ENCODE data around the gene ARRDC1. TPM values are rescaled to one million over a fixed set of nuclear protein-coding genes. Genes with fewer than 3 reads are reported as not detected.

ARRDC1 gene
- total RNA-seq, 6 experiments from 2014 or later: 15.9 to 18.2 (median 17.1) TPM

DNA sequence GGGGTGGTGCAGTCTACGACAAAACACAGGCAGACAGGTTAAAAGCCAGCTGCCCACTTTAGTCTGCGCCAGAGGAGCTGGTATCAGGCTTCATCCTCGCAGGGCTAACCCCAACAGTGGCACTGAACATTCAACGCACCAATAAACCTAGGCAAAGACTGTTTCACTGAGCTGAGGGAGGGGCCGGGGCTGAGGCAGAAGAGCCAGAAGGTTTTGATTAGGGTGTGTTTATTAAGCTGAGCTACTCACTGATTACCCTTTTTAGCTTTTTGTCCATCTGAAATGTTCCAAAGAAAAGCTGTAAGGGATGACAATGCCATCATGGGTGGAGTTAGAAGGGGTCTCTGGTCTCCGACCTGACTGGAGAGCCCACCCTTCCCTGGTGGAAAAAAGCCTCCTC, 16.6 kb upstream of the ARRDC1 start:
- Mint-ChIP-seq H3K4me1 (ENCODE audit: low read depth) (peaks cover 19% of the 10 kb centered on the region), H3K36me3 (ENCODE audit: low read depth) (peaks cover 9% of the 10 kb centered on the region), H3K4me3 (peak overlapping the region; percentile 90), H3K27ac (no peak overlapping the region; the same call in none of the 2 replicates), H3K27me3 (ENCODE audit: insufficient read depth) (no peaks in the 10 kb centered on the region; the same call in 1 of the 2 replicates), H3K9me3 (no peaks in the 10 kb centered on the region)
- TF ChIP-seq, protein P1, sequence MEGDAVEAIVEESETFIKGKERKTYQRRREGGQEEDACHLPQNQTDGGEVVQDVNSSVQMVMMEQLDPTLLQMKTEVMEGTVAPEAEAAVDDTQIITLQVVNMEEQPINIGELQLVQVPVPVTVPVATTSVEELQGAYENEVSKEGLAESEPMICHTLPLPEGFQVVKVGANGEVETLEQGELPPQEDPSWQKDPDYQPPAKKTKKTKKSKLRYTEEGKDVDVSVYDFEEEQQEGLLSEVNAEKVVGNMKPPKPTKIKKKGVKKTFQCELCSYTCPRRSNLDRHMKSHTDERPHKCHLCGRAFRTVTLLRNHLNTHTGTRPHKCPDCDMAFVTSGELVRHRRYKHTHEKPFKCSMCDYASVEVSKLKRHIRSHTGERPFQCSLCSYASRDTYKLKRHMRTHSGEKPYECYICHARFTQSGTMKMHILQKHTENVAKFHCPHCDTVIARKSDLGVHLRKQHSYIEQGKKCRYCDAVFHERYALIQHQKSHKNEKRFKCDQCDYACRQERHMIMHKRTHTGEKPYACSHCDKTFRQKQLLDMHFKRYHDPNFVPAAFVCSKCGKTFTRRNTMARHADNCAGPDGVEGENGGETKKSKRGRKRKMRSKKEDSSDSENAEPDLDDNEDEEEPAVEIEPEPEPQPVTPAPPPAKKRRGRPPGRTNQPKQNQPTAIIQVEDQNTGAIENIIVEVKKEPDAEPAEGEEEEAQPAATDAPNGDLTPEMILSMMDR (IDR thresholded peaks at IDR 0.05): no peak
- no peak for DNase-seq

DNA sequence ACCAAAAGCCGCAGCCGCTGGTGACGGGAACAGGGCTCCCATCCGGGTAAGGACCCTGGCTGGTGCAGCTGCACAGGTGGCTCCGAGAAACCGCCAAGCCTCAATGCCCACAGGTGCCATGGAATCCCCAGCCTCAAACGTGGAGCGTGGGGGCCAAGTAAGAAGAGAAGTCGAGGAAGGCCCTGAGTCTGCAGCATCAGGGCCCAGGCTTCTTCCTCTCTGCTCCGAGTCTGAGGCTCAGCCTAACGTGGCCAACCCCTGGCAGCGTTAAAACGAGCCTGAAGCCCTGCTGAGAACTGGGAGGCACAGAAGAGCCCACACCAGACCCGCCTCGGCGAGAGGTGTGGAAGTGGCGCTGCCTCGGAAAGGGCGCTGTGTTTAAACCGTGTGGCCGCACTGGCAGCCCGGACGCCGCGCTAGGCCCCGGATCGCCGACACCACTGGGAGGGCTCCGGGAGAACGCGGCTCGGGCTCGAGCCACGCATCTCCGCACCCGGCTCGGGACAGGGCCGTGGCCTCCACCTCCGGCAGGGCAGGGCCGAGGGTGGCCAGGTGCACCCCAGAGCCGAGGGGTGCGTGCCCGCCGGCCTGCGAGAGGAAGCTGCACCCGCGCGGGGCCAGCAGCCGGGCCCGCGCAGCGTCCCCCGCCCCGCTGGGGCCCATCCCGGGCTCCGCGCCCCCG, 15.9 kb upstream of the ARRDC1 start:
- Mint-ChIP-seq H3K4me1 (ENCODE audit: low read depth) (peaks cover 19% of the 10 kb centered on the region), H3K27me3 (ENCODE audit: insufficient read depth) (no peaks in the 10 kb centered on the region; the same call in 1 of the 2 replicates), H3K27ac (peak overlapping the region; percentile 66), H3K36me3 (ENCODE audit: low read depth) (peaks cover 9% of the 10 kb centered on the region), H3K4me3 (peak overlapping the region; percentile 90), H3K9me3 (no peaks in the 10 kb centered on the region)
- DNase-seq: no peak
- TF ChIP-seq, protein P1 (IDR thresholded peaks at IDR 0.05): no peak

DNA sequence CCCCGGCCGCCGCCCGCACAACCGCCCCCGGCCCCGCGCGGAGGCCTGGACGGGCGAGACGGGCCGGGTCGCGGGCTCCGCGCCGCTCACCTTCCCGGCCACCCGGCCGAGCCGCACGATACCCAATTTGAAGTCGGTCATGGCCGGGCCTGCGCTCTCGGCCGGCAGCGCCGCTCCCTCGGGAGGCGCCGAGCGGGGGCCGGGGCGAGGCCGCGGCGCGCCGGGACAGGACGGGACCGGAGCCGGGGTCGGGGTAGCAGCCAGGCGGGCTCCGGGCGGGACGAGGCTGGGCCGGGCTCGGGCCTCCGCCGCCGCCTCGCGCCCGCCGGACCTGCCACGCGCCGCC, 15.4 kb upstream of the ARRDC1 start:
- Mint-ChIP-seq H3K4me1 (ENCODE audit: low read depth) (peaks cover 19% of the 10 kb centered on the region), H3K36me3 (ENCODE audit: low read depth) (peaks cover 9% of the 10 kb centered on the region), H3K27me3 (ENCODE audit: insufficient read depth) (no peaks in the 10 kb centered on the region; the same call in 1 of the 2 replicates), H3K9me3 (no peaks in the 10 kb centered on the region), H3K27ac (no peak overlapping the region), H3K4me3 (no peak overlapping the region)
- TF ChIP-seq, protein P1 (IDR thresholded peaks at IDR 0.05): no peak
- no peak for DNase-seq

DNA sequence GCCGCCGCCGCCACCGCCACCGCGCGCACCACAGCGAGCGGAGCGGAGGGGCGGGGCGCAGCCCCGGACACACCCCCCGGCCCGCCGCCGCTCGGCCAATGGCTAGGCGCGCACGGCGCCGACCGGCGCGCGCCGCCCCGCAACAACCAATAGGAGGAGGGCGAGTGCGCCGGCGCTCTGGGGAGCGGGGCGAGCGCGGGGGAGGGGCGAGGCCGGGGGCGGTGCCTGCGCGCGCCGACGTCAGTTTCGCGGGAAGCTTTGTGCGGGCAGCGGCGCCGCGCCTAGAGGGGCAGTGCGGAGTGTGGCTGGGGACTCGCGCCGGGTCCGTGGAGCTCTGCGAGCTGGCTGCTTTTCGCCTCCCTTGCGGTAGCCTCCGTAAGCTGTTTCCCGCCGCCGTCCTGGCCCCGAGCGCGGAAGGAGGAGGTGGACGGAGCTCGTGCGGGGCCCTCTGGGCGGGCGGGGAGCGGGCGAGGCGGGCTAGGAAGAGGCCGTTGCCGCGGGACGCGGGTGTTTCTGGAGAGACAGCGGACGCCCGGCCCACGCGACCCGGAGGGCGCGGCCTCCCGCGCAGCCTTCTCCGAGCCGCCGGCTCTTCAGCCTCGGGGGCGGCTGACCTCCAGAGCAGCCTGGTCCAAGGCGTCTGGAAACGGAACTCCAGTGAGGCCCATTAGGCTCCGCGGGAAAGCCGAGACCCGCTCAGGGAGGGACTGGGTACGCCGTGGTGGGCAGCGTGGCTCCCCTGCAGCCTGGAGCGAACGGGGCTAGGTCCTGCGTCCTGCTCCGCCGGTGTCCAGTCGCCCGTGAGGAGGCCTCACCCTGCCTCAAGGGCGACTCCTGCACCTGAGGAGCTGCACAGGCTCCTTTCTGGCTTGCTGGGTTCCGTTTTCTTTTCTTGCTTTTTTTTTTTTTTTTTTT, 14.8 kb upstream of the ARRDC1 start, which contains the start of gene ZMYND19:
Gene ZMYND19, minus strand, starts transcription at position 44 of the 915 bp plus-strand sequence. CDS start 249 bp downstream, outside the sequence.
- Mint-ChIP-seq H3K9me3 (no peaks in the 10 kb centered on the region), H3K36me3 (ENCODE audit: low read depth) (peaks cover 9% of the 10 kb centered on the region), H3K27me3 (ENCODE audit: insufficient read depth) (no peaks in the 10 kb centered on the region; the same call in 1 of the 2 replicates), H3K27ac (peak within 1 kb of the TSS; percentile 79), H3K4me1 (ENCODE audit: low read depth) (peaks cover 19% of the 10 kb centered on the region), H3K4me3 (peak within 1 kb of the TSS; percentile 90)
- peak; percentile 71 for DNase-seq
- TF ChIP-seq, protein P1 (IDR thresholded peaks at IDR 0.05): no peak

DNA sequence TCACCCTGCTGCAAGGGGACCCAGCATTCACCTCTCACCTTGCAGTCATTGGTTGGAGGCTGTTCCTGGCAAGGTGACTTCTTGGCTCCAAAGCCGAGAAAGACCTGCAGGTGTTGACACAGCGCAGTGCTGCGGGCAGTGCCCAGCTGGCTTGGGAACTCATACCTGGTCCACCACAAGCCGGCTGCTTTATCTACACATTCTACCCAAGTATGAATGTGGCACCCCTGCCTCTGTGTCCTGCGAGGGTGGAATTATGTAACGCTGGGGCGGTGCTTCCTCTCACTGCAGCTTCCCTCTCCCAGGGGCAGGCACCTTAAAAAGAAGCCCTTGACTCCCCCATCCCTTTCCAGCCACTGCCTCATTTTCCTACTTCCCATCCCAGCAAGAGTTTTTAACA, 12.7 kb upstream of the ARRDC1 start:
- Mint-ChIP-seq H3K36me3 (ENCODE audit: low read depth) (peaks cover 5% of the 10 kb centered on the region; the same call in 1 of the 2 replicates), H3K27ac (no peak overlapping the region), H3K4me3 (no peak overlapping the region), H3K9me3 (no peaks in the 10 kb centered on the region), H3K4me1 (ENCODE audit: low read depth) (peaks cover 18% of the 10 kb centered on the region), H3K27me3 (ENCODE audit: insufficient read depth) (no peaks in the 10 kb centered on the region; the same call in 1 of the 2 replicates)
- DNase-seq: no peak
- TF ChIP-seq, protein P1 (IDR thresholded peaks at IDR 0.05): no peak

Data from HFFc6 (cell line).